ENCODE data around the gene ASCL1.

The ASCL1 gene

GRCh38 chr12:102970780-102971179 is 13.3 kb downstream of the ASCL1 start:
- Histone ChIP-seq H3K4me3 (no peak overlapping the region), H3K27ac (no peak overlapping the region), H3K9me3 (no peaks in the 10 kb centered on the region), H3K4me1 (no peaks in the 10 kb centered on the region), H3K36me3 (no peaks in the 10 kb centered on the region), H3K27me3 (peaks cover 0 to 12% of the 10 kb centered on the region in 2 donors)
- TF ChIP-seq CTCF (IDR thresholded peaks at IDR 0.05) = no peak
- no peak for DNase-seq
- intact Hi-C loops (cut with DNase I; ENCODE audit: low total_unique reads) = no loop called here

DNA sequence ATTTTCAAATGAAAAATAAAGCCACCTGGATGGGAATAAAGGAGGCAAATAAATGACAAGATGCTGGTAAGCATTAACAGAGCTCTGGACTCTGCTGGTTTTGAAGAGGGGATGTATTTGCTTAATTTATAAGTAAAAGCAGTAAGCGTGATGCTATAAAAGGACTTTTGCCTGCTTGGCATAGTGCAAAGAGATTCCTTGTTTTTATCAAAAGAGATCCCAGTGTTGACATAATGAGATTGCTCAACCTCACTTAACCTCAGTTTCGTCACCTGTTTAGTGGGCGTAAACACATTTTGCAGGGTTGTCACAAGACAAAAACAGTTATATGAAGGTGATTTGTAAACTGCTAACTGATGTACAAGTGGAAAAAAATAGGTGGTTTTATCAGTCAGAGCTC is 13.8 kb downstream of the ASCL1 start:
- H3K36me3 ChIP-seq = no peaks in the 10 kb centered on the region
- intact Hi-C loops (cut with DNase I; ENCODE audit: low total_unique reads) = no loop called here
- H3K4me1 ChIP-seq = no peaks in the 10 kb centered on the region
- no peak overlapping the region for H3K27ac ChIP-seq
- no peak for TF ChIP-seq CTCF (IDR thresholded peaks at IDR 0.05)
- H3K4me3 ChIP-seq = no peak overlapping the region
- H3K9me3 ChIP-seq = no peaks in the 10 kb centered on the region
- peaks cover 0 to 8% of the 10 kb centered on the region in 2 donors for H3K27me3 ChIP-seq
- DNase-seq = no peak

DNA sequence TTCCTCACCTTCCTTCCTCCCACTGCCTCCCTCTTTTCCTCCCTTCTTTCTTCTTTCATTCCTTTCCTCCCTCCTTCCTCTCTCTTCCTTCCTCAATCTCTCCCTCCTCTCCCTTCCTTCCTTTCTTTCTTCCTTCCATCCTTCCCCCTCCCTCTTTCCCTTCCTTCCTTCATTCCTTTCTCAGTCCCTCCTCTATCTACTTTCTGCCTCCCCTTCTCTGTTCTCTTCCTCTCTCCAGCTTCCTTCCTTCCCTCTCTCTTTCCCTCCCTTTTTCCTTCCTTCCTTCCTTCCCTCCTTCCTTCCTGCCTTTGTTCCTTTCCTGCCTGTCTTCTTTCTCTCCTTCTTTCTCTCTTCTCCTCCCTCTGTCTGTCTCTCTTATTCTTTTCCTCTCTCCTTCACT is 16.1 kb downstream of the ASCL1 start:
- Histone ChIP-seq H3K36me3 (no peaks in the 10 kb centered on the region), H3K9me3 (no peaks in the 10 kb centered on the region), H3K4me1 (no peaks in the 10 kb centered on the region), H3K4me3 (no peak overlapping the region), H3K27ac (no peak overlapping the region), H3K27me3 (no peaks in the 10 kb centered on the region)
- no peak for DNase-seq
- intact Hi-C loops (cut with DNase I; ENCODE audit: low total_unique reads) = no loop called here
- no peak for TF ChIP-seq CTCF (IDR thresholded peaks at IDR 0.05)

- H3K27me3 ChIP-seq = no peaks in the 10 kb centered on the region
- no peak overlapping the region for H3K4me3 ChIP-seq
- no peaks in the 10 kb centered on the region for H3K9me3 ChIP-seq
- DNase-seq = no peak
- no peak overlapping the region for H3K27ac ChIP-seq
- no peak for TF ChIP-seq CTCF (IDR thresholded peaks at IDR 0.05)
- intact Hi-C loops (cut with DNase I; ENCODE audit: low total_unique reads) = no loop called here
- H3K4me1 ChIP-seq = no peaks in the 10 kb centered on the region
- no peaks in the 10 kb centered on the region for H3K36me3 ChIP-seq
Observed at GRCh38 chr12:102976609-102977280, 19.3 kb downstream of the ASCL1 start.

GRCh38 chr12:102977945-102978706 is 20.7 kb downstream of the ASCL1 start:
- no peak for TF ChIP-seq CTCF (IDR thresholded peaks at IDR 0.05)
- intact Hi-C loops (cut with DNase I; ENCODE audit: low total_unique reads) = no loop called here
- Histone ChIP-seq H3K27me3 (no peaks in the 10 kb centered on the region), H3K9me3 (no peaks in the 10 kb centered on the region), H3K27ac (no peak overlapping the region), H3K4me3 (no peak overlapping the region), H3K4me1 (no peaks in the 10 kb centered on the region), H3K36me3 (no peaks in the 10 kb centered on the region)
- DNase-seq = no peak

Measured in tibial artery (tissue), 4 donors.